ENCODE results near the gene DEFB108B.
A peak's percentile ranks its signal among the peaks of the same experiment; 100 is the strongest.
"Not testable (repeated sequence)": the region's sequence is repeated elsewhere in the genome, so short reads cannot be mapped to it uniquely, and the experiment has no call there.

Gene DEFB108B

DNA sequence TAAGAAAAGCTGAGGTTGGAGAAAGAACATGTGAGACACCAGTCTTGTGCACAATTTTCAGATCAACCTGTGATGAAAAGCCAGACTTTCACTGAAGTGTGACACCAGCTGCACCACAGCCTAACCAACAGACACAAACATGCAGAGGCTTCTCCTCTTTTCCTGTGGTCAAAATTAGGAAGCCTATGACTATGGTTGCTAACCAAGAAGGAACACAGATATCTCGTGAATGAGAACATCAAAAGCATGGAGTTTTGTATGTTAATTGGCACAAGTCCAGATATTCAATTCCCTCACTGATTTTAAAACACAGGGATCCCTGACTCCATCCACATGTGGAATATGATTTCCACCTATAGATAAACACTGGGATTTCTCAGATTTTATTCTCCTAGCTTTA lies 11.5 kb upstream of the DEFB108B start:
- DNase-seq = peak in 1 of 3 donors; percentile 12

DNA sequence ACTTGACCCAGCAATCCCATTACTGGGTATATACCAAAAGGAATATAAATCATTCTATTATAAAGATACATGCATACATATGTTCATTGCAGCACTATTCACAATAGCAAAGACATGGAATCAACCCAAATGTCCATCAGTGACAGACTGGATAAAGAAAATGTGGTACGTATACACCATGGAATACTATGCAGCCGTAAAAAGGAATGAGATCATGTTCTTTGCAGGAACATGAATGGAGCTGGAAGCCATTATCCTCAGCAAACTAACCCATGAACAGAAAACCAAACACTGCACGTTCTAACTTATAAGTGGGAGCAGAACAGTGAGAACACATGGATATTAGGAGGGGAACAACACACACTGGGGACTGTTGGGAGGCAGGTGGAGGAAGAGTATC lies 3.8 kb upstream of the DEFB108B start:
- DNase-seq = not testable (repeated sequence)

DNA sequence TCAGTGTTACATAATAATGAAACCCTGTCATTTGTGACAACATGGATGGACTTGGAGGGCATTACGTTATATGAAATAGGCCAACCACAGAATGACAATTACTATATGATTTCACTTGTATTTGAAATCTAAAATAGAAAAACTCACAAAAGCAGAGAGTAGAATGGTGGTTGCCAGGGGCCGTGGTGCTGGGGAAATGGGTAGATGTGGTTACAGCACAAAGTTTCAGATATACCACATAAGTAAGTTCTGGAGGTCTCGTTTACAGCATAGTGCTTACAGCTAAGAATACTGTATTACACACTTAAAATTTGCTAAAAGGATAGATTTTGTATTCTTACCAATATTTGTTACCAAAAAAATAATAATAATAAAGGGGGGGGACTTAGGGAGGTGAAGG lies 3.3 kb upstream of the DEFB108B start:
- not testable (repeated sequence) for DNase-seq

DNA sequence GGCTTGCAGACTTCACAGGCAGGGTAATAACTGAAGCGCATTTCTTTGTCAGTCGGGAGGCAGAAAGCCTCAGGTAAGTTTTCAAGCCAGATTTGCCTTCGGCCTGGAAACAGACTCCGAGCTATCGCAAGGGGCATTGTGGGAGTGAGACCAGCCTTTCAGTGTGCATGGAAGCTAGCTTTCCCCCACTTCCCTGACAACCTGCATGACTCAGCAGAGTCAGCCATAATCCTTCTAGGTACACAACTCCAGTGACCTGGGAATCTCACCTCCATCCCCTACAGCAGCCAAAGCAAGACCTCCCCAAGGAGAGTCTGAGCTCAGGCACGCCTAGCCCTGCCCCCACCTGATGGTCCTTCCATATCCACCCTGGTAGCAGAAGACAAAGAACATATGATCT lies 9.7 kb downstream of the DEFB108B start:
- not testable (repeated sequence) for DNase-seq

DNA sequence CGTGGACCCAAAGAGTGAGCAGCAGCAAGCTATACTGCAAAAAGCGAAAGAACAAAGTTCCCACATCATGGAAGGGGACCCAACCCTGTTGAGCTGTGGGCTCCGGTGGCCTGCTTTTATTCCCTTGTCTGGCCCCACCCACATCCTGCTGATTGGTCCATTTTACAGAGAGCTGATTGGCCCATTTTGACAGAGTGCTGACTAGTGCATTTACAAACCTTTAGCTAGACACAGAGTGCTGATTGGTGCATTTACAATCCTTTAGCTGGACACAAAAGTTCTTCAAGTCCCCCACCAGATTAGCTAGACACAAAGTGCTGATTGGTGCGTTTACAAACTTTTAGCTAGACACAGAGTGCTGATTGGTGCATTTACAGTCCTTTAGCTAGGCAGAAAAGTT lies 10.4 kb downstream of the DEFB108B start:
- DNase-seq = not testable (repeated sequence)

DNA sequence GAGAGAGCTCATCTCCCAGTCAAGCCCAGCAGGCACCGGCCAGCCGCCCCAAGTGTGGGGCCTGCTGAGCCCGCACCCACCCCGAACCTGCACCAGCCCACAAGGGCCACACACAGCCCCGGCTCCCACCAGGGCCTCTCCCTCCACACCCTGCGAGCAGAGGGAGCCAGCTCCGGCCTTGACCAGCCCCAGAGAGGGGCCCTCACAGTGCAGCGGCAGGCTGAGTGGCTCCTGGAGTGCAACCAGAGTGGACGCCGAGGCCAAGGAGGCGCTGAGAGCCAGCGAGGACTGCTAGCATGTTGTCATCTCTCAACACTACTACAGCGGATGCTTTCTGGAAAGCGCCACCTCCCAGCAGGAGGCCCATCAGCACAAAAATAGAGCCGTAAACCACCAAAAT lies 10.9 kb downstream of the DEFB108B start:
- no peak for DNase-seq

DNA sequence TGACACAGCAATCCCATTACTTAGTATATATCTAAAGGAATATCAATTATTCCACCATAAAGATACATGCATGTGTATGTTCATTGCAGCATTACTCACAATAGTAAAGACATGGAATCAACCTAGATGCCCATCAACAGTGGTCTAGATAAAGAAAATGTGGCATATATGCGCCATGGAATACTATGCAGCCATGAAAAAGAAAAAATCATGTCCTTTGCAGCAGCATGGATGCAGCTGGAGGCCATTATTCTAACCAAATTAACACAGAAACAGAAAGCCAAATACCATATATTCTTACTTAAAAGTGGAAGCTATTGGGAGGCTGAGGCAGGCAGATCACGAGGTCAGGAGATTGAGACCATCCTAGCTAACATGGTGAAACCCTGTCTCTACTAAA lies 20.9 kb downstream of the DEFB108B start:
- DNase-seq = not testable (repeated sequence)

DNA sequence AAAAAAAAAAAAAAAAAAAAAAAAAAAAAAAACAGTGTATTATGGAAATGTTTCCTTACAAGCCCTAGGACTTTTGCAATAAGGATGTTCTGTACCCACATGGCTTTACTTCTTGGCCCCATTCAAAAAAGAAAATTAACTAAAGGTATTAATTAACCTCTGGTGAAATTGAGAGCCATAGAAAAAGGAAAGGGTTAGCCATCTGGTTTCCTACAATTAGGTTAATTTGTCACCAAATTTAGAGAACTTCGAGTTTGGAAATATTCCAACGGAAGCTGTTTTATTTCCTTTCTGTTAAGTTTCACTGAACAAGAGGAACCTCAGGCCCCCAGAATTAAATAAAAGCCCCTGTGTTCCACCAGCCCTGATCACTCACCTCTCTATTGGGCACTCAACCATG lies 22.9 kb downstream of the DEFB108B start:
- peak; percentile 13 to 38 (median 38) for DNase-seq

DNA sequence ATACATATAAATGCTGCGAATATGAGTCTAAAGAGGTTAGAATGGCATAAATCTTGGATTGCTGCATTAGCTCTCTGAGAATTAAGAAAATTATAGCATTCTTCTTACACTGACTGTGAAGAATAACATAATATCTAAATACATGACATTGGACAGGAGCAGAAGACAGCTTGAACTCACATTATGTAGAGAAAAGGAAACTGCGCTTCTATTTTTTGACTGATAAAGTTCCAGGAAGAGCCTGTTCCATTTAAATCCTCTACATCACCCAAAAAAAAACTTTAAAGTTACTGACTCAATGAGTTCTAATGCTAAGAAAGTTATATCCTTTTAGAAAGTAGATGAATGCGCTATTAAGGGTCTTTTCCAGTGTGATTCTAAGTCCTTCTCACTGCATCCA lies 27.8 kb downstream of the DEFB108B start:
- DNase-seq = not testable (repeated sequence)

DNA sequence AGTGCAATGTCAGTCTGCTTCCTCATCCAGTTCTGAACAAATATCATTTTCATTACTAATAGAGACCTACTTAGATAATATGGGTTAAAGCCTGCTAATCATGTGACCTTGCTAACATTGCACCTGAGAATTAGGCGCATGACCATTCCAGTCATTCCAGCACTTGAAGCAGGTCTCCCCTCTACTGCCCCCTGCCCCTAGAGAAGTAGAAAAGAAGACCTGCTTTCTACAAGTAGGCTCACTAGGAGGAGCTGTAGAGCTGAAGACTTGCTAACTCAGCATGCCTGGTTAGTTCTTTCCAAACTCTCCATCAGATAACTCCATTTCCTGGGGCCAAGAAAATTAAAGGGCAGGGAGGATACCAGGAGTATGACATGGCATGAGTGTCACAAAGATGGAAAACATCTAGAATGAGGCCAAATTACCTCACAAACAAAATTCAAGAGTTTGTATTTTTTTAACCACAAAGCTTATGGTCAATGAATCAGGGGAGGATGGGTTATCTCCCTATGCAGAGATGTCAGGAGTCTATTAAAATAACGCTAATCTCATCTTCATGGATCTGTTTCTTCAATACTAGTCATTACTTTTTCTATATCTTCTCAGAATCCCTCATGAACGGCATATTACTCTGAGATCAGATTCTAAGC lies 31.1 kb downstream of the DEFB108B start:
- peak; percentile 52 to 67 (median 63) for DNase-seq

DNA sequence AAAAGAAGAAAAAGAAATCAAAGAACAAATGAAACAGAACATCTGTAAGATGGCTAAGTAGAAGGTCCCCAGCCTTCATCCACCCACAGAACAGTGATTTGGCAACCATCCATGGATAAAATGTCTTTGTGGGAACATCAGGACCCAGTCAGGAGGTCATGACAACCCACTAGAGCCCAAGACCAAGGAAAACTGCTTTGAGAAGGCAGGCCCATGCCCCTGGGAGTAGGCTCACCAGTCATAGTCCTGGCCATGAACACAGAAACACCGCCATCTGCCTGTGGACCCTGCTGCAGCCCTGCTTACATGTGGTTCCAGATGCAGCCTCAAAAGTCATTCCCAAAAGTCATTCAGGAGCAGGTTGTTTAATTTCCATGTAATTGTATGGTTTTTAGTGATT lies 34.2 kb downstream of the DEFB108B start:
- not testable (repeated sequence) for DNase-seq

DNA sequence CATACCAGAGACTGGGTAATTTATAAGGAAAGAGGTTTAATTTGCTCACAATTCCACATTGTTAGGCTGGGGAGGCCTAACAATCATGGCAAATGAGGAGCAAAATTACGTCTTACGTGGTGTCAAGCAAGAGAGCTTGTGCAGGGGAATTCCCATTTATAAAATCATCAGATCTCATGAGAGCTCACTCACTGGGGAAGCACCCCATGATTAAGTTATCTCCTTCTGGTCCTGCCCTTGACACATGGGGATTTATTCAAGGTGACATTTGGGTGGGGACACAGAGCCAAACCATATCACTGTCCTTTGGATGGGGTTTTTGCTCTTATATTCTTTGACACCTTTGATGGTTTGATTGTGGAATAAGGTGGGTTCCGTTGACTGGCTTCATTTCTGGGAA lies 36.9 kb downstream of the DEFB108B start:
- peak; percentile 28 to 42 (median 41) for DNase-seq

DNA sequence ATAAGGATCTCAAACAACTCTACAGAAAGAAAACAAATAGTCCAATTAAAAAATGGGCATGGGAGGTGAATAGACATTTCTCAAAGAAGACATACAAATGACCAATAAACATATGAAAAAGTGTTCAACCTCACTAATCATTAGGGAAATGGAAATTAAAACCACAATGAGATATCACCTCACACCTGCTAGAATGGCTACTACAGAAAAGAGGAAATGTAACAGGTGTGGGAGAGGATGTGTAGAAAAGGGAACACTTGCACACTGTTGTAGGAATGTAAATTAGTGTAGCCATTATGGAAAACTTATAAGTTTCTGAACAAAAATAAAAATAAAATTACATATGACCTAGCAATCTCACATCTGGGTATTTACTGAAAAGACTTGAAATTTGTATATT lies 37.7 kb downstream of the DEFB108B start:
- not testable (repeated sequence) for DNase-seq

DNA sequence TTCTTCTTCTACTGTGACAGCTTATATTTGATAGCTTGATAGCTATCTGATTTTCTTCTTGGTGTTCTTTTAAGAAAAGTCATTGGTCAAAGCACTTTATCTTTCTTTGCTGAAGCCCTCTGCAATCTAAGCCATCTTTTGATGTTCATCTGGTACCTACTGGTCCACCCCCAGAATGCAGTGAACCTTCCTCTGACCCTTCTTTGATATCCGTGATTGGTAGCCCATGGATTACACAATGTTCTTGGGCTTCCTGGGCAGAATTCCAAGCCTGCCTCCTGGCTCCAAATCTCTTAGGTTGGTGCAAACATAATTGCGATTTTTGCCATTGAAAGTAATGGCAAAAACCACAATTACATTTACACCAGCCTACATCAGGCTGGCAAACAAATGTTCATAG lies 43.3 kb downstream of the DEFB108B start:
- DNase-seq = not testable (repeated sequence)

DNA sequence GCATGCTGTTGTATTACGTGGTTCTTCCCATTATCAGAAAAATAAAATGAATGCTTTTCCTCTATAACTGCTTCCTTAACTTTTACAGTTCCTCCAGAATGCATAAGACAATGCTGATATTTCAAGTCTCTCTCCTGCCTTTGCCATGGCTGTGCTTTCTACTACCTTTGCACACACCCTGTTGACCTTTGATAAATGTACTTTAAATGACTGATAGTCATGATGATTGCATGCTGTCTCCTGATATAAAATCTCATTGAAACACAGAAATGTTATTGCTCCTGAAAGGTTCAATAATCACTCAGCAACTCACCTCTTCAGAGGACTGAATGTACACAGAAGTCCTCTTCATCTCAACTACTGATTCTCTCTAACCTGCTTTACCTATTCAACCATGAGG lies 45.1 kb downstream of the DEFB108B start, which contains the start of gene DEFB131B:
Gene DEFB131B, plus strand, starts transcription at position 395 of the 400 bp plus-strand sequence. Its CDS starts 0 bp downstream, at position 395.
- DNase-seq = not testable (repeated sequence)

DNA sequence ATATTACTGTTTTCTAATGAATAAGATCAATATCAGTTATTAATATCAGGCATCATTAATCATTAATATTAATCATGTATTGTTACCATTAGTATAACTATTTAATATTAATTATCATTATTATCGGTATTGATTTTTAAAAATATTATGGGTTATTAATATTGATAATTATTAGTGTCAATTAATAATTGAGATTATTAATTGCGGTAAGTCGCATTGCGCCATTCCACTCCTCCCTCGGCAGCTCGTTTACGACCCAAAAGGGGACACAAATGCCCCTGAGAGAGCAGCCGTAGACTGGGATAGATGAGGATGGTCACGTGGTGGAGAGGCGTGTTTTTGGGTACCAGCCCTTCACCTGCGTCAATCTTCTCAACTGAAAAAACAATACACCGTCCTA lies 52.8 kb downstream of the DEFB108B start:
- DNase-seq = not testable (repeated sequence)

All from suppressor macrophage treated with lipopolysaccharide for 1 hour (primary cell).